ENCODE measurements around the gene LRFN2.

GRCh38 chr6:40499215-40499614, 87.9 kb downstream of the LRFN2 start:
- TF ChIP-seq CTCF (IDR thresholded peaks at IDR 0.05) (no peak), POLR2A (IDR thresholded peaks at IDR 0.05) (no peak)
